Tibial nerve (tissue), 4 donors: ENCODE results near the gene RACGAP1. TPM values are rescaled to one million over a fixed set of nuclear protein-coding genes. Genes with fewer than 3 reads are reported as not detected.

ENCODE experiments used
- DNase-seq, 2 donors: peaks; one replicate each; pipeline ENCODE4 v3.0.0-alpha.2; 2019; ENCODE audit warnings: low spot score in 2 of 2
- H3K27ac ChIP-seq, 4 donors: fragments of 200-600 bp; sonication (generic) in 3 of 4; one replicate each; pipeline ENCODE4 v1.5.1; 2017 to 2019; ENCODE audit warnings: mild to moderate bottlenecking in 1 of 4
- H3K27me3 ChIP-seq, 2 donors: fragments of 200-600 bp; sonication (generic) in 1 of 2; one replicate each; pipeline versions ENCODE4 v1.5.1 to v1.6.0; 2017 to 2019
- H3K36me3 ChIP-seq, 3 donors: fragments of 200-600 bp; sonication (generic); one replicate each; pipeline ENCODE4 v1.5.1; 2018 to 2019
- H3K4me1 ChIP-seq, 4 donors: fragments of 200-600 bp; sonication (generic) in 3 of 4; one replicate each; pipeline ENCODE4 v1.5.1; 2017 to 2019
- H3K4me3 ChIP-seq, 4 donors: fragments of 200-600 bp; sonication (generic) in 3 of 4; one replicate each; pipeline ENCODE4 v1.5.1; 2017 to 2019; ENCODE audit warnings: mild to moderate bottlenecking in 1 of 4, moderate library complexity in 1 of 4
- H3K9me3 ChIP-seq, 4 donors: fragments of 200-600 bp; sonication (generic) in 3 of 4; one replicate each; pipeline ENCODE4 v1.5.1; 2017 to 2019
- CTCF ChIP-seq, 5 experiments: fragments of 200-600 bp in 3 of 5; fragments of 450-650 bp in 2 of 5; sonication (generic) in 3 of 5; IDR thresholded peaks; one replicate each; pipeline ENCODE4 v1.5.1; 2016 to 2019; ENCODE audit warnings: antibody characterized with exemption in 5 of 5, mild to moderate bottlenecking in 3 of 5, moderate library complexity in 2 of 5
- EP300 ChIP-seq, 2 donors: sonication (generic); formaldehyde crosslinking; IDR thresholded peaks; one replicate each; pipeline ENCODE4 v1.6.1; 2017; ENCODE audit warnings: antibody characterized with exemption in 2 of 2, mild to moderate bottlenecking in 1 of 2
- POLR2A ChIP-seq, 2 donors: fragments of 450-650 bp; IDR thresholded peaks; one replicate each; pipeline ENCODE4 v1.6.1; 2017; ENCODE audit warnings: antibody characterized with exemption in 2 of 2, mild to moderate bottlenecking in 2 of 2, moderate library complexity in 2 of 2
- WGBS, 2 donors: methylation state at CpG; one replicate each; pipeline ENCODE4 v1.1.5; 2018; 5-methylcytosine and 5-hydroxymethylcytosine counted together
- total RNA-seq, 4 donors: library from RNA; depleted of rRNA; stranded (reverse); fragments of >200 nt; gene quantifications; one replicate each; pipeline ENCODE4 v1.1.0, GENCODE V29; 2016

The RACGAP1 gene
- total RNA-seq, 4 donors from 2014 or later = 6.3 to 15.1 (median 10.5) TPM

- no peak overlapping the region for H3K4me3 ChIP-seq
- H3K27me3 ChIP-seq = peaks cover 0 to 7% of the 10 kb centered on the region in 2 donors
- H3K9me3 ChIP-seq = no peaks in the 10 kb centered on the region
- WGBS, 2 donors = 6 to 9% methylated on average over 17 of the region's 17 CpGs
- DNase-seq = peak in 1 of 2 donors; percentile 51
- H3K36me3 ChIP-seq = no peaks in the 10 kb centered on the region
- H3K4me1 ChIP-seq = peaks cover 0 to 26% (median 19%) of the 10 kb centered on the region in 4 donors
- no peak overlapping the region for H3K27ac ChIP-seq
- TF ChIP-seq CTCF (IDR thresholded peaks at IDR 0.05) (peak; percentile 88 to 98 (median 90)), EP300 (IDR thresholded peaks at IDR 0.05) (no peak)
Observed at GRCh38 chr12:50055831-50056638, 30.7 kb upstream of the RACGAP1 start.

- DNase-seq = no peak
- TF ChIP-seq CTCF (IDR thresholded peaks at IDR 0.05) = no peak
- no peak for TF ChIP-seq POLR2A (IDR thresholded peaks at IDR 0.05)
- no peak for TF ChIP-seq EP300 (IDR thresholded peaks at IDR 0.05)
- peaks cover 0 to 15% of the 10 kb centered on the region in 2 donors for H3K27me3 ChIP-seq
- H3K4me3 ChIP-seq = no peak overlapping the region
- WGBS, 2 donors = 79 to 89% methylated on average over 1 of the region's 1 CpG
- no peak overlapping the region for H3K27ac ChIP-seq
- H3K4me1 ChIP-seq = peaks cover 0 to 39% (median 27%) of the 10 kb centered on the region in 4 donors
- no peaks in the 10 kb centered on the region for H3K36me3 ChIP-seq
- H3K9me3 ChIP-seq = no peaks in the 10 kb centered on the region
Observed at GRCh38 chr12:50053583-50053982, 28.3 kb upstream of the RACGAP1 start.

GRCh38 chr12:50052964-50053363 lies 27.7 kb upstream of the RACGAP1 start:
- Histone ChIP-seq H3K9me3 (no peaks in the 10 kb centered on the region), H3K4me3 (no peak overlapping the region), H3K27ac (no peak overlapping the region), H3K27me3 (peaks cover 0 to 11% of the 10 kb centered on the region in 2 donors), H3K36me3 (no peaks in the 10 kb centered on the region), H3K4me1 (peaks cover 0 to 35% (median 25%) of the 10 kb centered on the region in 4 donors)
- TF ChIP-seq CTCF (IDR thresholded peaks at IDR 0.05) (no peak), POLR2A (IDR thresholded peaks at IDR 0.05) (no peak), EP300 (IDR thresholded peaks at IDR 0.05) (no peak)
- no peak for DNase-seq
- WGBS, 2 donors = 73 to 83% methylated on average over 7 of the region's 7 CpGs

DNA sequence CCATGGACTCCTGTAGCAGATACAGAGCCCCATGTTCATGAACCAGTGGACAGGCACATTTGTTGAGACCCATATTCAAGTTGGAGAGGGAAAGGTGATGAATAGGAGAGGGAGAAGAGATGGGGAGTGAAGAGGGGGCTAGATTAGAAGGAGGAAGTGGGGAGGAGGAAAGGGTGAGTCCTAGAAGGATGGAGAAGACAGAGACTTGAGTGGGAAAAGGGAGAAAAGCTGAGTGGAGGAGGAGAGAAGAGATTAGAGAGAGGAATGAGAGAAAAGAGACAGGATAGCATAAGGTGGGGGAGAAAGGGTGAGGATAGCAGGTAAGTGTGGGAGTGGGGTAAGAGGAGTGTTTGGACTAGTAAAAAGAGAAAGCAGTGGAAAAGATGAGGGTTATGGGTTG lies 27.2 kb upstream of the RACGAP1 start:
- Histone ChIP-seq H3K27me3 (peaks cover 0 to 9% of the 10 kb centered on the region in 2 donors), H3K9me3 (no peaks in the 10 kb centered on the region), H3K4me3 (no peak overlapping the region), H3K36me3 (no peaks in the 10 kb centered on the region), H3K27ac (no peak overlapping the region), H3K4me1 (peaks cover 0 to 32% (median 24%) of the 10 kb centered on the region in 4 donors)
- no peak for DNase-seq
- TF ChIP-seq EP300 (IDR thresholded peaks at IDR 0.05) (no peak), POLR2A (IDR thresholded peaks at IDR 0.05) (no peak), CTCF (IDR thresholded peaks at IDR 0.05) (no peak)

GRCh38 chr12:50051101-50051806 lies 26.0 kb upstream of the RACGAP1 start:
- Histone ChIP-seq H3K9me3 (no peaks in the 10 kb centered on the region), H3K27me3 (peaks cover 0 to 9% of the 10 kb centered on the region in 2 donors), H3K36me3 (no peaks in the 10 kb centered on the region), H3K27ac (peak overlapping the region in 1 of 4 donors; percentile 24), H3K4me1 (peaks cover 0 to 21% (median 14%) of the 10 kb centered on the region in 4 donors), H3K4me3 (peak overlapping the region in 1 of 4 donors; percentile 43)
- DNase-seq = no peak
- TF ChIP-seq POLR2A (IDR thresholded peaks at IDR 0.05) (no peak), CTCF (IDR thresholded peaks at IDR 0.05) (no peak), EP300 (IDR thresholded peaks at IDR 0.05) (no peak)
- WGBS, 2 donors = 64 to 72% methylated on average over 12 to 14 of the region's 14 CpGs
